SW480 (cell line): ENCODE data around the gene FXYD6.
"Not testable (repeated sequence)": the region's sequence is repeated elsewhere in the genome, so short reads cannot be mapped to it uniquely, and the experiment has no call there.

Experiments used
- DNase-seq: peaks from one replicate; pipeline ENCODE4 v3.0.0-alpha.2; 2016; ENCODE audit warnings: low spot score

The FXYD6 gene

GRCh38 chr11:117816151-117816741 is 60.2 kb downstream of the FXYD6 start:
- peak; percentile 59 for DNase-seq

- no peak for DNase-seq
Observed at GRCh38 chr11:117815262-117815803, 61.1 kb downstream of the FXYD6 start.

GRCh38 chr11:117814766-117815261 is 61.6 kb downstream of the FXYD6 start:
- DNase-seq, result peak; percentile 44

GRCh38 chr11:117814204-117814765 is 62.2 kb downstream of the FXYD6 start:
- no peak for DNase-seq

GRCh38 chr11:117810056-117810451 is 66.4 kb downstream of the FXYD6 start:
- DNase-seq, result not testable (repeated sequence)

- DNase-seq, result peak; percentile 92
Observed at GRCh38 chr11:117809236-117810055, 67.0 kb downstream of the FXYD6 start.

- DNase-seq, result peak; percentile 65
Observed at GRCh38 chr11:117808784-117809183, 67.7 kb downstream of the FXYD6 start.

- DNase-seq, result peak; percentile 54
Observed at GRCh38 chr11:117807482-117808327, 68.8 kb downstream of the FXYD6 start.

GRCh38 chr11:117806846-117807245 is 69.6 kb downstream of the FXYD6 start:
- no peak for DNase-seq

- DNase-seq, result no peak
Observed at GRCh38 chr11:117805045-117805444, 71.4 kb downstream of the FXYD6 start.

GRCh38 chr11:117803896-117804295 is 72.6 kb downstream of the FXYD6 start:
- DNase-seq, result no peak

GRCh38 chr11:117799634-117800033 is 76.8 kb downstream of the FXYD6 start:
- DNase-seq, result no peak

- DNase-seq, result peak; percentile 19
Observed at GRCh38 chr11:117796872-117797529, 79.5 kb downstream of the FXYD6 start, which contains the start of gene DSCAML1. Gene DSCAML1, minus strand, starts transcription at chr11:117797216. Its CDS starts 137 bp downstream, at chr11:117797079.

GRCh38 chr11:117796456-117796871 is 80.0 kb downstream of the FXYD6 start:
- no peak for DNase-seq

GRCh38 chr11:117795638-117796455 is 80.6 kb downstream of the FXYD6 start:
- DNase-seq, result no peak

- DNase-seq, result no peak
Observed at GRCh38 chr11:117794772-117795629, 81.5 kb downstream of the FXYD6 start.

- DNase-seq, result no peak
Observed at GRCh38 chr11:117794135-117794534, 82.3 kb downstream of the FXYD6 start.

GRCh38 chr11:117793583-117793982 is 82.9 kb downstream of the FXYD6 start:
- DNase-seq, result no peak

- DNase-seq, result no peak
Observed at GRCh38 chr11:117792992-117793391, 83.5 kb downstream of the FXYD6 start.
